ENCODE measurements around the gene BCL2.

GRCh38 chr18:63266888-63267790, 52.4 kb downstream of the BCL2 start:
- TF ChIP-seq ZBTB49 (CRISPR knock-in tag; IDR thresholded peaks at IDR 0.05; ENCODE audit: borderline replicate concordance): no peak
- TF ChIP-seq HNRNPUL1 (IDR thresholded peaks at IDR 0.05; ENCODE audit: low read length): no peak
- TF ChIP-seq SNRNP70 (optimal IDR thresholded peaks at IDR 0.05; ENCODE audit: low read depth, low read length): no peak
- no peak for TF ChIP-seq BCL6 (CRISPR knock-in tag; IDR thresholded peaks at IDR 0.05)

All from K562 (cell line).